H1 (cell line): ENCODE measurements around the gene EHD2. TPM values are rescaled to one million over a fixed set of nuclear protein-coding genes. Genes with fewer than 3 reads are reported as not detected.

Experiments
- CTCF ChIP-seq, 3 experiments: IDR thresholded peaks; 1 replicate in 2 of 3; 2 replicates in 1 of 3; pipeline versions ENCODE4 v1.5.1 to v1.6.1; 2011; ENCODE audit warnings: low read length in 3 of 3, mild to moderate bottlenecking in 3 of 3, inconsistent platforms in 2 of 3, low read depth in 1 of 3, moderate library complexity in 1 of 3; ENCODE audit not compliant: insufficient read depth in 1 of 3; ENCODE audit errors: control extremely low read depth in 1 of 3
- GABPA ChIP-seq: IDR thresholded peaks from 2 replicates; pipeline ENCODE4 v1.6.1; 2011; ENCODE audit warnings: mild to moderate bottlenecking, low read length, moderate library complexity, borderline replicate concordance; ENCODE audit not compliant: insufficient read depth
- HDAC2 ChIP-seq, 2 experiments: fragments of 300-600 bp in 1 of 2; sonication (generic) in 1 of 2; IDR thresholded peaks; 2 replicates each; pipeline ENCODE4 v1.6.1; 2011 to 2012; ENCODE audit warnings: low read depth in 2 of 2, low read length in 2 of 2, mild to moderate bottlenecking in 2 of 2, moderate library complexity in 2 of 2, borderline replicate concordance in 1 of 2, inconsistent platforms in 1 of 2
- KDM5A ChIP-seq: fragments of 200-600 bp; IDR thresholded peaks from 2 replicates; pipeline ENCODE4 v1.7.1; 2012; ENCODE audit warnings: mild to moderate bottlenecking, low read length, inconsistent platforms, mixed read lengths
- SAP30 ChIP-seq: fragments of 300-600 bp; sonication (generic); IDR thresholded peaks from 2 replicates; pipeline ENCODE4 v1.7.1; 2012; ENCODE audit warnings: low read length, moderate library complexity, mild to moderate bottlenecking, inconsistent platforms; ENCODE audit not compliant: insufficient read depth, insufficient replicate concordance
- polyA plus RNA-seq, 7 experiments: library from polyadenylated mRNA; depleted of rRNA in 3 of 7; stranded (reverse) in 5 of 7; unstranded in 2 of 7; fragments of >200 nt in 5 of 7; fragments of 200-250 nt in 2 of 7; gene quantifications; 1 replicate in 5 of 7; 2 replicates in 1 of 7; 4 replicates in 1 of 7; pipeline versions ENCODE4 v1.2.1 to v1.2.3, GENCODE V29; 2011 to 2013; ENCODE audit warnings: missing spikeins in 2 of 7, mixed read lengths in 2 of 7
- total RNA-seq: library from RNA; stranded (reverse); fragmentation: NEBNext Ultra II Directional; extraction: Animal tissue kit (Norgen Biotek cat#: 25700); gene quantifications from 2 replicates; pipeline ENCODE4 v1.2.1, GENCODE V29; 2021

EHD2 gene
- total and polyA plus RNA-seq, 2 of the 8 experiments (the other 6 are each of a cell fraction or from before 2014, with no cell fraction given): 4.5 to 14.3 TPM

DNA sequence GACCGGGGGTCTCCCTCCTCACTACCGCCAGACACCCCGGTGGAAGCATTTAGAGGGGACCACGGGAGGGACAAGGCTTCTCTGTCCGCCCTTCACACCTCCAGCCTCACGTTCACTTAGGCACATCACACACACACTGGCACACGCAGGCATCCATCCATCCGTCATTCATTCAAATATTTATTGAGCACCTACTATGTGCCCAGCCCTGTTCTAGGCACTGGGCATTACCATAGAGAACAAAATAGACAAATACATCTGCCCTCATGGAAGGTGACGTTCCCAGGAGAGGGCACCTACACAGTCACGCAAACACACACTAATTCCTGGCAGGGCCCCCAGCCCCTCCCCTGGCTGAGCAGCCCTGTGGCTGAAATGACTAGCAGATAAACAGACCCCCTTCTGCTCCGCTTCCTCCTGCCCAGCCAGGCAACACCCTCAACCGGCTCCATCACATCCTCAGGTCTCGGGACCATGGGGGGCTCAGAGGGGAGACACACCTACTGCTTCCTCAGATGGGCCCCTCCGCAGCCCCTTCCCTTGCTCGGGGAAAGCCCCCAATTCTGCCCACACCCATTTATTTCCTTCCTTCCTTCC lies 28.4 kb downstream of the EHD2 start (continued):
- TF ChIP-seq SAP30 (no peak), GABPA (no peak), KDM5A (no peak), HDAC2 (IDR thresholded peaks at IDR 0.05; ENCODE audit: borderline replicate concordance in 1 of 2, low read depth in 2 of 2, low read length in 2 of 2) (no peak), CTCF (IDR thresholded peaks at IDR 0.05; ENCODE audit: control extremely low read depth in 1 of 3, insufficient read depth in 1 of 3, low read depth in 1 of 3, low read length in 3 of 3) (no peak)
